Endothelial cell (in vitro differentiated cells): ENCODE measurements around the gene IRF4. TPM values are rescaled to one million over a fixed set of nuclear protein-coding genes. Genes with fewer than 3 reads are reported as not detected.

Experiments
- DNase-seq: peaks from one replicate; pipeline ENCODE4 v3.0.0; 2021; ENCODE audit warnings: low spot score
- H3K27ac Mint-ChIP-seq: one replicate; pipeline ENCODE4 v1.8.0; 2021; ENCODE audit warnings: mixed read lengths, inconsistent platforms; ENCODE audit not compliant: unreplicated experiment
- H3K27me3 Mint-ChIP-seq: one replicate; pipeline ENCODE4 v1.8.0; 2021; ENCODE audit warnings: mild to moderate bottlenecking, moderate library complexity, mixed read lengths, inconsistent platforms; ENCODE audit not compliant: unreplicated experiment
- H3K36me3 Mint-ChIP-seq: one replicate; pipeline ENCODE4 v1.8.0; 2021; ENCODE audit warnings: mild to moderate bottlenecking, low read depth, mixed read lengths, inconsistent platforms; ENCODE audit not compliant: unreplicated experiment
- H3K4me1 Mint-ChIP-seq: one replicate; pipeline ENCODE4 v1.8.0; 2021; ENCODE audit warnings: mild to moderate bottlenecking, mixed read lengths, inconsistent platforms; ENCODE audit not compliant: unreplicated experiment
- H3K4me3 Mint-ChIP-seq: one replicate; pipeline ENCODE4 v1.8.0; 2021; ENCODE audit warnings: mild to moderate bottlenecking, mixed read lengths, inconsistent platforms; ENCODE audit not compliant: unreplicated experiment
- H3K9me3 Mint-ChIP-seq: one replicate; pipeline ENCODE4 v1.8.0; 2021; ENCODE audit warnings: mixed read lengths, inconsistent platforms; ENCODE audit not compliant: unreplicated experiment
- CTCF ChIP-seq: fragments of 200-600 bp; sonication (generic); IDR thresholded peaks from one replicate; pipeline ENCODE4 v1.5.0; 2021; ENCODE audit warnings: antibody characterized with exemption; ENCODE audit not compliant: unreplicated experiment
- total RNA-seq: library from RNA; stranded (reverse); fragmentation: NEBNext Ultra II Directional; extraction: Animal tissue kit (Norgen Biotek cat#: 25700); gene quantifications from one replicate; pipeline ENCODE4 v1.2.1, GENCODE V29; 2021; ENCODE audit not compliant: unreplicated experiment

The IRF4 gene
- total RNA-seq, 1 donor from 2014 or later, result not detected

DNA sequence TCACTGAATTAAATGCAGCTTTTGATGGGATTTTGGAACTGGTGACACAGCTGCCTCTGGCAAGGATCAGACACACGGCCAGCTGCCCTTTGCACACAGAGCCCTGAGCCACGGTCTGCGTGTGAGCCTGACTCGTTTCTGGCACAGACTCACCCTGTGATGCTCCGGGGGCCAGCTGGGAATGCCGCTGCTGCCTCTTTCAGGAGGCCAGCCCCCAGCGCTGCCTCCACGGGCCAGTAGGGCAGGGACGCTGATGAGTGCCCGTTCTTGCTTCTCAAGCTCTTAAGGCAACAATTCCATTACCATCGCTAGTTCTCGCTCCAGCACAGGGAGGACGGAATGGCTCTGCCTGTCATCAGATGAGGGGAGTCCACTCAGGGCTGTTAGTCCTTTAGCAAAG lies 61.6 kb downstream of the IRF4 start:
- TF ChIP-seq CTCF, result no peak
- peaks cover 5% of the 10 kb centered on the region for H3K9me3 Mint-ChIP-seq
- no peak for DNase-seq
- H3K27me3 Mint-ChIP-seq, result peaks cover 9% of the 10 kb centered on the region
- H3K4me3 Mint-ChIP-seq, result no peak overlapping the region
- H3K36me3 Mint-ChIP-seq, result peaks cover 8% of the 10 kb centered on the region
- H3K4me1 Mint-ChIP-seq, result no peaks in the 10 kb centered on the region
- no peak overlapping the region for H3K27ac Mint-ChIP-seq

GRCh38 chr6:454148-454991 lies 62.8 kb downstream of the IRF4 start:
- no peaks in the 10 kb centered on the region for H3K9me3 Mint-ChIP-seq
- TF ChIP-seq CTCF, result no peak
- no peaks in the 10 kb centered on the region for H3K4me1 Mint-ChIP-seq
- no peak overlapping the region for H3K4me3 Mint-ChIP-seq
- no peak overlapping the region for H3K27ac Mint-ChIP-seq
- H3K36me3 Mint-ChIP-seq, result peaks cover 2% of the 10 kb centered on the region
- DNase-seq, result no peak
- H3K27me3 Mint-ChIP-seq, result peaks cover 8% of the 10 kb centered on the region

DNA sequence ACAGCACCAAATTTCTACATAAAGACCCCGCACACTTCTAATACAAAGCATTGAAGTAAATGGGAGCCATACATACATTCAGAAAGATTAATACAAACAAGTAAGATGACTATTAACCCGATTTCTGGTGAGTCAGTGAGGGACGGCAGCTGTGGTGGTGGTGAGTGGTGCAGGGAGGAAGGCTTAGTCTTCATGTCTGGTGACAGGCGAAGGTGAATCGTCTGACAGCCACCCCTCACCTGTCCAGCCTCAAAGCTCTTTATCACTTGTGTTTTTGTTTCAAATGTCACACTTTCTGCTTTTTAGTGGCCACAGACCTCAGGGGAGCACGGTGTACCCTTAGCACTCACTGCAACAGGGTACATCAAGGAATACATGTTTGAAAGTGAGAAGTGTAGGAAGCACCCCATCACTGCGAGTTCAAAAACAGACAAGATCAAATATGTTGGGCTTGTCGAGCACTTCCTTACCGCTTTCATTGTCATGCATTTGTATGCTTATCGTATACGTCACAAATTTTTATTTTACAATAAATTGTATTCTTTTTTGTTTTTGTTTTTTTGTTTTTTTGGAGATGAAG lies 63.5 kb downstream of the IRF4 start:
- H3K9me3 Mint-ChIP-seq, result no peaks in the 10 kb centered on the region
- no peaks in the 10 kb centered on the region for H3K36me3 Mint-ChIP-seq
- DNase-seq, result no peak
- H3K27me3 Mint-ChIP-seq, result peaks cover 5% of the 10 kb centered on the region
- H3K27ac Mint-ChIP-seq, result no peak overlapping the region
- H3K4me1 Mint-ChIP-seq, result no peaks in the 10 kb centered on the region
- H3K4me3 Mint-ChIP-seq, result no peak overlapping the region
- no peak for TF ChIP-seq CTCF

DNA sequence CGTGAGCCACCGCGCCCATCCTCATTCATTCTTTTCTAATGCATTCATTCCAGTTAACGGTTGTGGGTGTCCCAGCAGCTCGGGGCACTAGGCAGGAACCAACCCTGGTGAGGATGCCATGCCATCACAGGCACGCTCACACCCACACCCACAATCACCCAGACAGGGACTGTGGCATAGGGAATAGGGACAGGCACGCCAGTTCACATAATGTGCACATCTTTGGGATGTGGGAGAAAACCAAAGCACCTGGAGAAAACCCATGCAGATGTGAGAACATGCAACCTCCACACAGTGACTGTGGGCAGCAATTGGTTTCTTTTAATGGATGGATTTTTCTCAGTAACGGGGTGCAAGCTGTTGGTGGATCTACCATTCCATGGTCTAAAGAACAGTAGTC lies 64.3 kb downstream of the IRF4 start:
- Mint-ChIP-seq H3K4me3 (no peak overlapping the region), H3K27me3 (peaks cover 3% of the 10 kb centered on the region), H3K4me1 (no peaks in the 10 kb centered on the region), H3K9me3 (no peaks in the 10 kb centered on the region), H3K36me3 (no peaks in the 10 kb centered on the region), H3K27ac (no peak overlapping the region)
- no peak for TF ChIP-seq CTCF
- DNase-seq, result no peak

DNA sequence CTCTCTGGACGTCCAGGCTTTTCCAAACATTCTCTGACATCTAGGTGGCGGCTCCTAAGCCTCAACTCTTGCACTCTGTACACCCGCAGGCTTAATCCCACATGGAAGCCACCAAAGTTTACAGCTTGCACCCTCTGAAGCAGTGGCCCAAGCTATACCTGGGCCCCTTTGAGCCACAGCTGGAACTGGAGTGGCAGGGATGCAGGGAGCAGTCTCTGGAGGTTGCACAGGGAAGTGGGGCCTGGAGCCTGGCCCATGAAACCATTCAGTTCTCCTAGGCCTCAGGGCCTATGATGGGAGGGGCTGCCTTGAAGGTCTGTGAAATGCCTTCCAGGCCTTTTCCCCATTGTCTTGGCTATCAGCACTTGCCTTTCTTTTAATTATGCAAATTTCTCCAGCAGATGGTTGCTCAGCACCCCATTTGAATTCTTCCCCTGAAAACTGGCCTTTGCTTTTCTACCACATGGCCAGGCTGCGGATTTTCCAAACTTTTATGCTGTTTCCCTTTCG lies 64.9 kb downstream of the IRF4 start:
- TF ChIP-seq CTCF, result no peak
- H3K4me1 Mint-ChIP-seq, result no peaks in the 10 kb centered on the region
- H3K9me3 Mint-ChIP-seq, result no peaks in the 10 kb centered on the region
- peaks cover 3% of the 10 kb centered on the region for H3K27me3 Mint-ChIP-seq
- no peaks in the 10 kb centered on the region for H3K36me3 Mint-ChIP-seq
- DNase-seq, result no peak
- H3K27ac Mint-ChIP-seq, result no peak overlapping the region
- no peak overlapping the region for H3K4me3 Mint-ChIP-seq
